Measurements from ENCODE around the gene CDH8.
"Not testable (repeated sequence)": the region's sequence is repeated elsewhere in the genome, so short reads cannot be mapped to it uniquely, and the experiment has no call there.

CDH8 gene

DNA sequence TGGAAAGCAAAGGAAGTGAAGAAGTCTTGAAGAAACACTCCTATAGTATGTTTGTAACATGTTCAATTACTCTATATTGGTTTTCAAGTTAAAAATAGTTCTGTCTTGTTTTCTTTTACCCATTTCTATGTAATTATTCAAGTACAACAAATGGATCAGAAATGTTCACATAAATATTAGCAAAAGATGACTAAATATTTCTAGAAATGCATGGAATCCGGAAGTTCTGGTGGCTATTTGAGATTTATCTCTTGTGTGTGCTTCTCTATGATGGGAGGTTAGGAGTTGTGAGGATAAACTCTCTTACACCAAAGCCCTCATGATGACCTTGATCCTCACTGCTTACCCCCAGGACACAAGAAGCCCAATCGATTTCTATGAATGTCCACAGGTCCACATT is 237.5 kb downstream of the CDH8 start:
- DNase-seq (ENCODE audit: insufficient read length, low spot score): no peak
- TF ChIP-seq, protein P1, sequence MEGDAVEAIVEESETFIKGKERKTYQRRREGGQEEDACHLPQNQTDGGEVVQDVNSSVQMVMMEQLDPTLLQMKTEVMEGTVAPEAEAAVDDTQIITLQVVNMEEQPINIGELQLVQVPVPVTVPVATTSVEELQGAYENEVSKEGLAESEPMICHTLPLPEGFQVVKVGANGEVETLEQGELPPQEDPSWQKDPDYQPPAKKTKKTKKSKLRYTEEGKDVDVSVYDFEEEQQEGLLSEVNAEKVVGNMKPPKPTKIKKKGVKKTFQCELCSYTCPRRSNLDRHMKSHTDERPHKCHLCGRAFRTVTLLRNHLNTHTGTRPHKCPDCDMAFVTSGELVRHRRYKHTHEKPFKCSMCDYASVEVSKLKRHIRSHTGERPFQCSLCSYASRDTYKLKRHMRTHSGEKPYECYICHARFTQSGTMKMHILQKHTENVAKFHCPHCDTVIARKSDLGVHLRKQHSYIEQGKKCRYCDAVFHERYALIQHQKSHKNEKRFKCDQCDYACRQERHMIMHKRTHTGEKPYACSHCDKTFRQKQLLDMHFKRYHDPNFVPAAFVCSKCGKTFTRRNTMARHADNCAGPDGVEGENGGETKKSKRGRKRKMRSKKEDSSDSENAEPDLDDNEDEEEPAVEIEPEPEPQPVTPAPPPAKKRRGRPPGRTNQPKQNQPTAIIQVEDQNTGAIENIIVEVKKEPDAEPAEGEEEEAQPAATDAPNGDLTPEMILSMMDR (IDR thresholded peaks at IDR 0.05; ENCODE audit: insufficient read depth, missing control alignments): no peak
- FAIRE-seq: no peak

DNA sequence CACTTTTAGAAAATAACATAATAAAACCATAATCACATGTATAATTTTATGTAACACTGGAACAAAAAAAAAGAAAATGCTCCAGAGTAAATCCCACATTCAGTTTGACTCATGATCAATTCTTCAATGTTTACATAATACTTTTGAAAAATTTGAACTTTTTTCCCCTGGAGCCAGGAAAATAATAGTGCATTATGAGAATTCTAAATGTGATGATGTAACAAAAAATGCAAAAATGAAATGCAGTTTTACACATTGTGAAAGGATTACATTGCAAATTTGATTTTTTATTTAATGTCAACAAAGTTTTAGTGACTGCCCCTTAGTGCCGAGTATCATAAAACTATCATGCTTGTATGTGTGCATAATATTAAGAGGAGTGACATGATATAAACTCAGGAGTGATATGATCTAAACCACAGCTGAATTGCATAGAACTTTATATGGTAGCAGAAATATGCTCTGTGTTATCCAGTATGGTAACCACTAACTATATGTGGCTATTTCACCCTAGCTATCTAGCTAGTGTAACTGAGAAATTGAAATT is 238.2 kb downstream of the CDH8 start:
- FAIRE-seq: no peak
- no peak for DNase-seq (ENCODE audit: insufficient read length, low spot score)
- TF ChIP-seq, protein P1 (IDR thresholded peaks at IDR 0.05; ENCODE audit: insufficient read depth, missing control alignments): no peak

DNA sequence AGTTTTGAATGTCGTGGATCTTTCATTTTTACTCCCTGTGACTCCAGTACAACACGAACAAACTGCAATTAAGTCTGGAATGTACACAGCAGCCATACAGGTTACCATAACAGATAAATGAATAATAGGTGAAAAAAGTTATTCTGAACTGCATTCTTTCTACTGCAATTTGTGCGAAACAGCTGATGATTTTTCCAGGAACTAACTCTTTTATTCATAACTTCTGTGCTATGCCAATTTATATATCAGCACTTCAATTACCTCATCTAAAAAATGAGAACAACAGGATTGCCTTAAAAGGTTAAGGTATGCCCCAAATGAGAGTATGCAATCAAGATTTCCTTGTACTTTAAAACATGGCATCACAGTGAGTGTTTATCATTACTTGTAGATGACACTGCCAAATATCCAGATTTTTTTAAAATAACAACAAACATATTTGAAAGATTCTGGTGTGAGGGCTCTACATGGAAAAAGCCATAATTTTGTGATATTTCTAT is 238.9 kb downstream of the CDH8 start:
- no peak for FAIRE-seq
- DNase-seq (ENCODE audit: insufficient read length, low spot score): no peak
- TF ChIP-seq, protein P1 (IDR thresholded peaks at IDR 0.05; ENCODE audit: insufficient read depth, missing control alignments): no peak

DNA sequence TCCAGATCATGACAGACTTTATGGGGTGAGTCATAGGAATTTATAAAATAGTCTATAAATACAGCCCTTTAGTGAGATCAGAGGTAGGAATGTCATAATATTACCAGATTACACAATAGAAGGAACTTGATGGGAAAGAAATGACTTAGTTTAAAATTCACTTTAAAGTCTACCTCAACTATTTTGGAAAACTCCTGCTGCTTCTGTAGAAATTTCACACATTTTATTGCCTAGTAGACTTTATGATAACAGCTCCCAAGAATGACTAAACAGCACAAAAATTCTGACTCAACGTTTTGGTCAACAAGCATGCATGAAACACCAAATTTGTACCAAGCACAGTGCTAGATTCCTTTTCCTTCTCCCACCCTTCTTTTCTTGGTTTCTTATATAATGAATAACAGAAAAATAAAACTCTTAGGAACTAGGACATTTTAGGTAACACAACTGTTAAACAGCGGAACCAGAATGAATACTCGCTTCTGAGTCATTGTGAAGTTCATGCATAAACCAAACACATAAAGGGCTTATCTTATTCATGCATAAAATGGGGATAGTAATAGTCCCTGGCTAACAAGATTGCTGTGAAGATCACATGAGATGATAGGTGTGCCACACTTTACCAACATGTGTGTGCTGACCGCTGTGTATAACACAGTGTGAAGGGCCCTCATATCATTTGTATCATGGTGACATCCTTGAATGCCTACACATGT is 243.9 kb downstream of the CDH8 start:
- TF ChIP-seq, protein P1 (IDR thresholded peaks at IDR 0.05; ENCODE audit: insufficient read depth, missing control alignments): no peak
- FAIRE-seq (no peak), DNase-seq (ENCODE audit: insufficient read length, low spot score) (no peak)

DNA sequence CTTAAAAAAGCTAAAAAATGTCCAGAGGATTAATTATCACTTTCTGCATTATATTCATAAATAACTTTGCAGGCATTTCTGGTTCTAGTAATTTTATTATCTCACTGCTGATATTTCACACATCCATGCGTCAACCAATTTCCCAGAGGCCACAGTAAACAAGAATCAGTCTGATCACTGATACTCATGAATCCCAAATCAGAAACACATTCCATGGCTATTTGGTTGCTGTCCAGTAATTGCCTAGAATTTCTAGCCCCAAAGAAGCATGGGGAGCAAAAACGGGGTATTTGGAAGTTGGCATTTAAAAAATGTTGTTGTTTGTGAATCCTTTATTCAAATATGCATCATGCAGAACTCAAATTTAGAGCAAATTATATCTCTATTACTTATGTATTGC is 244.8 kb downstream of the CDH8 start:
- no peak for DNase-seq (ENCODE audit: insufficient read length, low spot score)
- FAIRE-seq: no peak
- TF ChIP-seq, protein P1 (IDR thresholded peaks at IDR 0.05; ENCODE audit: insufficient read depth, missing control alignments): no peak

DNA sequence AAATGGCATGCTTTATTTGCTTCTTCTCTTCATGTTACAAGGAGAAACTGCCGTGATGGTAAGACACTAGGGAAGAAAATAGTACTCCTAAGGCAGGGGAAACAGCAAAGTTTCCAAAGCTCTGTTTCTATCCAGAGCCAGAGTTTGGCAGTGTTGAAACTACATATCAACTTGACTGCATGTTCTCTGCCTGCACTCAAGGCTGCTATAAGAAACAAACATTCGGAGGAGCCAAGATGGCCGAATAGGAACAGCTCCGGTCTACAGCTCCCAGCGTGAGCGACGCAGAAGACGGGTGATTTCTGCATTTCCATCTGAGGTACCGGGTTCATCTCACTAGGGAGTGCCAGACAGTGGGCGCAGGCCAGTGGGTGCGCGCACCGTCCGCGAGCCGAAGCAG is 254.4 kb downstream of the CDH8 start:
- not testable (repeated sequence) for FAIRE-seq; DNase-seq (ENCODE audit: insufficient read length, low spot score)

DNA sequence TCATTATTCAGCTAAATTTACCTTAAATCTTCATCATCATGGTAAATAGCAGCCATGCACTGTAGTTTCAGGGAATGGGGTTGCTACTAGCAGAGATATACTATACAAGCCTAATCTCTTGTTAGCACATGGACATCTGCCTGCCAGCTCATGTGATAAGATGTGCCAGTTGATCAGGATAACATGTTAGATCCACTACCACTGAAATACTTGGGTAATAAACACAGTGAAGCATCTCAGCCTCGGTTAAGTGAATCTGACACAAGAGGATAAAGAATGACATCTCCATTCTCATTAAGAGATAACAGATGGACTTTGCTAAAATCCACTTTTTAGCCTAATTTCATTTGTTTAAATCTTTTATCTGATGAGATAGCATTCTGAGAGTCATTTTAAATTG is 256.1 kb downstream of the CDH8 start:
- TF ChIP-seq, protein P1 (IDR thresholded peaks at IDR 0.05; ENCODE audit: insufficient read depth, missing control alignments): no peak
- no peak for DNase-seq (ENCODE audit: insufficient read length, low spot score)
- no peak for FAIRE-seq
